Measurements from ENCODE around the gene BTRC. TPM values are rescaled to one million over a fixed set of nuclear protein-coding genes. Genes with fewer than 3 reads are reported as not detected.

Gene BTRC
- total and polyA plus RNA-seq, 10 of the 15 experiments (the other 5 are each of a cell fraction or from before 2014, with no cell fraction given): 2.2 to 18.6 (median 8.6) TPM

DNA sequence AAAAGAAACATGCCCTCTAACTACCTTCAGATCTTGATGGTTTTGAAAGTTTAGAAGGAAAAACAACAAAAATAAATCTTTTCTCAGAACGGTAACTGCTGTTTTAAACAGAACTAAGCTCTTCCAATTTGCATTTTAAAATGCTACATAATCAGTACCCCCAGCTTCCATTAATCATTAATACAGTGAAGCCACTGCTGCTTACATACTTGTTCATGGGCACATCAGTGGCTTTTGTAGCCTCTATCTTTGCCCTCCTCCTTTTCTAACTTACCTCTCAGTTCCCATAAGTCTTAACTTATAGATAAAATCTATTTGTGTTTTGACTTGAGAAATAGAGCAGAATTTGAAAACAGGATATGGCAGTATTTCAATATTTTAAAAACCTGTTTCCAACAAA lies 125.0 kb downstream of the BTRC start (continued):
- TF ChIP-seq SMAD5 (IDR thresholded peaks at IDR 0.05; ENCODE audit: low read depth) (no peak), CREB1 (IDR thresholded peaks at IDR 0.05; ENCODE audit: low read depth) (no peak), MTA3 (IDR thresholded peaks at IDR 0.05; ENCODE audit: borderline replicate concordance, low read length) (no peak), ETV6 (conservative IDR thresholded peaks at IDR 0.05 in 1 of 2, IDR thresholded peaks at IDR 0.05 in 1 of 2; ENCODE audit: borderline replicate concordance in 1 of 2, low read depth in 1 of 2) (no peak), JUNB (IDR thresholded peaks at IDR 0.05) (no peak), RCOR1 (conservative IDR thresholded peaks at IDR 0.05; ENCODE audit: low read depth, low read length) (no peak)
- TF ChIP-seq, protein P1, sequence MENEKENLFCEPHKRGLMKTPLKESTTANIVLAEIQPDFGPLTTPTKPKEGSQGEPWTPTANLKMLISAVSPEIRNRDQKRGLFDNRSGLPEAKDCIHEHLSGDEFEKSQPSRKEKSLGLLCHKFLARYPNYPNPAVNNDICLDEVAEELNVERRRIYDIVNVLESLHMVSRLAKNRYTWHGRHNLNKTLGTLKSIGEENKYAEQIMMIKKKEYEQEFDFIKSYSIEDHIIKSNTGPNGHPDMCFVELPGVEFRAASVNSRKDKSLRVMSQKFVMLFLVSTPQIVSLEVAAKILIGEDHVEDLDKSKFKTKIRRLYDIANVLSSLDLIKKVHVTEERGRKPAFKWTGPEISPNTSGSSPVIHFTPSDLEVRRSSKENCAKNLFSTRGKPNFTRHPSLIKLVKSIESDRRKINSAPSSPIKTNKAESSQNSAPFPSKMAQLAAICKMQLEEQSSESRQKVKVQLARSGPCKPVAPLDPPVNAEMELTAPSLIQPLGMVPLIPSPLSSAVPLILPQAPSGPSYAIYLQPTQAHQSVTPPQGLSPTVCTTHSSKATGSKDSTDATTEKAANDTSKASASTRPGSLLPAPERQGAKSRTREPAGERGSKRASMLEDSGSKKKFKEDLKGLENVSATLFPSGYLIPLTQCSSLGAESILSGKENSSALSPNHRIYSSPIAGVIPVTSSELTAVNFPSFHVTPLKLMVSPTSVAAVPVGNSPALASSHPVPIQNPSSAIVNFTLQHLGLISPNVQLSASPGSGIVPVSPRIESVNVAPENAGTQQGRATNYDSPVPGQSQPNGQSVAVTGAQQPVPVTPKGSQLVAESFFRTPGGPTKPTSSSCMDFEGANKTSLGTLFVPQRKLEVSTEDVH (IDR thresholded peaks at IDR 0.05; ENCODE audit: low read depth, partially characterized antibody): no peak

DNA sequence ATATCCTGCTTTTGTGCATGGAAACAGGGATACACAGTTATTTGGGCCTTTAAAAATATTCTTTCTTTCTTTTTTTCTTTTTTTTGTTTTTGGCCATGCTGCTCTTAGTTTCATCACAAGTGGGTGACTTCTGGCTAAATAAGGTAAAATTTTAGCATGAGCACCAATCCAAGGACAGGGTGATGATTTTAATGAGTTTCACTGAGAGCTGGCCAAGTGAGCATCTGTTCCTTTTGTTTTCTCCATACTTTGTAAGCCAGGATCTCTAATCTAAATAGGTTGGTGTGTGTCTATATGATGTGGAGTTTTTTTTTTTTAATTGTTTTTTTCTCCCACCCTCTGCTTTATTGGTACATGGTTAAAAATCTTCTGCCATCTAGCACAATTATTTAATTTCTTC lies 127.3 kb downstream of the BTRC start:
- ChIA-PET SMC1A (ENCODE audit: uncharacterized antibody, unreplicated experiment) (no interaction called here), CTCF (no interaction called here), RAD21 (ENCODE audit: unreplicated experiment) (no interaction called here), POLR2A (no interaction called here)
- Histone ChIP-seq H3K4me1 (ENCODE audit: control insufficient read depth, insufficient read depth, low read length) (no peaks in the 10 kb centered on the region), H3K79me2 (ENCODE audit: control insufficient read depth, insufficient read depth, low read length) (no peaks in the 10 kb centered on the region), H3K36me3 (ENCODE audit: control insufficient read depth in 2 of 2, insufficient read depth in 2 of 2, low read length in 1 of 2) (no peaks in the 10 kb centered on the region), H3K4me3 (no peak overlapping the region), H4K20me1 (ENCODE audit: control insufficient read depth, insufficient read depth) (no peaks in the 10 kb centered on the region), H3K27ac (ENCODE audit: control insufficient read depth, insufficient read depth) (no peak overlapping the region), H3K9me3 (replicated peaks; ENCODE audit: control insufficient read depth, insufficient read depth, low read length) (no peaks in the 10 kb centered on the region), H2AFZ (ENCODE audit: control insufficient read depth, low read depth, low read length) (no peak overlapping the region), H3K27me3 (replicated peaks in 1 of 2; ENCODE audit: control insufficient read depth in 2 of 2, insufficient read depth in 2 of 2, low read length in 1 of 2) (no peaks in the 10 kb centered on the region), H3K4me2 (ENCODE audit: control insufficient read depth, insufficient read depth) (no peak overlapping the region), H3K9ac (ENCODE audit: control insufficient read depth, insufficient read depth, low read length) (no peak overlapping the region)
- TF ChIP-seq, protein P2, sequence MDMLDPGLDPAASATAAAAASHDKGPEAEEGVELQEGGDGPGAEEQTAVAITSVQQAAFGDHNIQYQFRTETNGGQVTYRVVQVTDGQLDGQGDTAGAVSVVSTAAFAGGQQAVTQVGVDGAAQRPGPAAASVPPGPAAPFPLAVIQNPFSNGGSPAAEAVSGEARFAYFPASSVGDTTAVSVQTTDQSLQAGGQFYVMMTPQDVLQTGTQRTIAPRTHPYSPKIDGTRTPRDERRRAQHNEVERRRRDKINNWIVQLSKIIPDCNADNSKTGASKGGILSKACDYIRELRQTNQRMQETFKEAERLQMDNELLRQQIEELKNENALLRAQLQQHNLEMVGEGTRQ (IDR thresholded peaks at IDR 0.05; ENCODE audit: borderline replicate concordance, low read depth, low read length): no peak
- TF ChIP-seq CBFB (IDR thresholded peaks at IDR 0.05; ENCODE audit: low read depth) (no peak), ZNF207 (IDR thresholded peaks at IDR 0.05; ENCODE audit: borderline replicate concordance) (no peak), RELA (IDR thresholded peaks at IDR 0.05; ENCODE audit: borderline replicate concordance, partially characterized antibody) (no peak), RB1 (IDR thresholded peaks at IDR 0.05; ENCODE audit: borderline replicate concordance) (no peak), KAT2A (conservative IDR thresholded peaks at IDR 0.05; ENCODE audit: control insufficient read depth, low read depth, low read length) (no peak), LARP7 (IDR thresholded peaks at IDR 0.05) (no peak), EGR1 (IDR thresholded peaks at IDR 0.05; ENCODE audit: borderline replicate concordance in 1 of 2, low read depth in 2 of 2, low read length in 2 of 2) (no peak)
- TF ChIP-seq, protein P3, sequence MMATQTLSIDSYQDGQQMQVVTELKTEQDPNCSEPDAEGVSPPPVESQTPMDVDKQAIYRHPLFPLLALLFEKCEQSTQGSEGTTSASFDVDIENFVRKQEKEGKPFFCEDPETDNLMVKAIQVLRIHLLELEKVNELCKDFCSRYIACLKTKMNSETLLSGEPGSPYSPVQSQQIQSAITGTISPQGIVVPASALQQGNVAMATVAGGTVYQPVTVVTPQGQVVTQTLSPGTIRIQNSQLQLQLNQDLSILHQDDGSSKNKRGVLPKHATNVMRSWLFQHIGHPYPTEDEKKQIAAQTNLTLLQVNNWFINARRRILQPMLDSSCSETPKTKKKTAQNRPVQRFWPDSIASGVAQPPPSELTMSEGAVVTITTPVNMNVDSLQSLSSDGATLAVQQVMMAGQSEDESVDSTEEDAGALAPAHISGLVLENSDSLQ (IDR thresholded peaks at IDR 0.05): no peak
- TF ChIP-seq, protein P4, sequence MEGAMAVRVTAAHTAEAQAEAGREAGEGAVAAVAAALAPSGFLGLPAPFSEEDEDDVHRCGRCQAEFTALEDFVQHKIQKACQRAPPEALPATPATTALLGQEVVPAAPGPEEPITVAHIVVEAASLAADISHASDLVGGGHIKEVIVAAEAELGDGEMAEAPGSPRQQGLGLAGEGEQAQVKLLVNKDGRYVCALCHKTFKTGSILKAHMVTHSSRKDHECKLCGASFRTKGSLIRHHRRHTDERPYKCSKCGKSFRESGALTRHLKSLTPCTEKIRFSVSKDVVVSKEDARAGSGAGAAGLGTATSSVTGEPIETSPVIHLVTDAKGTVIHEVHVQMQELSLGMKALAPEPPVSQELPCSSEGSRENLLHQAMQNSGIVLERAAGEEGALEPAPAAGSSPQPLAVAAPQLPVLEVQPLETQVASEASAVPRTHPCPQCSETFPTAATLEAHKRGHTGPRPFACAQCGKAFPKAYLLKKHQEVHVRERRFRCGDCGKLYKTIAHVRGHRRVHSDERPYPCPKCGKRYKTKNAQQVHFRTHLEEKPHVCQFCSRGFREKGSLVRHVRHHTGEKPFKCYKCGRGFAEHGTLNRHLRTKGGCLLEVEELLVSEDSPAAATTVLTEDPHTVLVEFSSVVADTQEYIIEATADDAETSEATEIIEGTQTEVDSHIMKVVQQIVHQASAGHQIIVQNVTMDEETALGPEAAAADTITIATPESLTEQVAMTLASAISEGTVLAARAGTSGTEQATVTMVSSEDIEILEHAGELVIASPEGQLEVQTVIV (IDR thresholded peaks at IDR 0.05; ENCODE audit: borderline replicate concordance, partially characterized antibody): no peak
- intact Hi-C loops (cut with micrococcal nuclease; ENCODE audit: unreplicated experiment): no loop called here
- in situ Hi-C loops (cut with MboI): no loop called here
- BruUV-seq (replicated peaks): no TSS peak
- DNase-seq (ENCODE audit: low read depth, low spot score) (no peak), FAIRE-seq (no peak), ATAC-seq (no peak)

All from GM12878 (cell line).